Type B pancreatic cell (in vitro differentiated cells): ENCODE results near the gene SPATS2. TPM values are rescaled to one million over a fixed set of nuclear protein-coding genes. Genes with fewer than 3 reads are reported as not detected.

Experiments used
- DNase-seq: peaks from one replicate; pipeline ENCODE4 v3.0.0; 2021; ENCODE audit warnings: mixed read lengths; ENCODE audit not compliant: unreplicated experiment; ENCODE audit errors: extremely low spot score
- H3K27ac Mint-ChIP-seq: 2 replicates; pipeline ENCODE4 v1.8.0; 2021; ENCODE audit warnings: mild to moderate bottlenecking, mixed read lengths
- H3K27me3 Mint-ChIP-seq: 2 replicates; pipeline ENCODE4 v1.8.0; 2021; ENCODE audit warnings: mixed read lengths
- H3K36me3 Mint-ChIP-seq: 2 replicates; pipeline ENCODE4 v1.8.0; 2021; ENCODE audit warnings: mixed read lengths
- H3K4me1 Mint-ChIP-seq: one replicate; pipeline ENCODE4 v1.8.0; 2021; ENCODE audit warnings: mixed read lengths; ENCODE audit not compliant: unreplicated experiment
- H3K4me3 Mint-ChIP-seq: 2 replicates; pipeline ENCODE4 v1.8.0; 2021; ENCODE audit warnings: mild to moderate bottlenecking, mixed read lengths
- H3K9me3 Mint-ChIP-seq: 2 replicates; pipeline ENCODE4 v1.8.0; 2021; ENCODE audit warnings: mixed read lengths
- CTCF ChIP-seq: fragments of 200-600 bp; sonication (generic); conservative IDR thresholded peaks from 2 replicates; pipeline ENCODE4 v1.5.0; 2021; ENCODE audit warnings: antibody characterized with exemption, mild to moderate bottlenecking
- total RNA-seq: library from RNA; stranded (reverse); gene quantifications from 2 replicates; pipeline ENCODE4 v1.2.1, GENCODE V29; 2021; ENCODE audit warnings: low replicate concordance

The SPATS2 gene
- total RNA-seq, 1 donor from 2014 or later, result 40.3 TPM

- H3K36me3 Mint-ChIP-seq, result peaks cover 12% of the 10 kb centered on the region
- no peak for TF ChIP-seq CTCF
- no peak for DNase-seq
- H3K4me1 Mint-ChIP-seq, result peaks cover 7% of the 10 kb centered on the region
- H3K27ac Mint-ChIP-seq, result no peak overlapping the region
- no peaks in the 10 kb centered on the region for H3K27me3 Mint-ChIP-seq
- no peak overlapping the region for H3K4me3 Mint-ChIP-seq
- H3K9me3 Mint-ChIP-seq, result no peaks in the 10 kb centered on the region
Measured at GRCh38 chr12:49442915-49443314, 75.7 kb downstream of the SPATS2 start.

GRCh38 chr12:49446571-49446970 is 79.3 kb downstream of the SPATS2 start:
- Mint-ChIP-seq H3K36me3 (peaks cover 13% of the 10 kb centered on the region), H3K4me3 (no peak overlapping the region), H3K4me1 (peaks cover under 1% of the 10 kb centered on the region), H3K27me3 (no peaks in the 10 kb centered on the region), H3K27ac (no peak overlapping the region), H3K9me3 (peaks cover under 1% of the 10 kb centered on the region)
- no peak for DNase-seq
- no peak for TF ChIP-seq CTCF

GRCh38 chr12:49448858-49449257 is 81.6 kb downstream of the SPATS2 start:
- no peaks in the 10 kb centered on the region for H3K27me3 Mint-ChIP-seq
- H3K9me3 Mint-ChIP-seq, result peaks cover 6% of the 10 kb centered on the region
- DNase-seq, result no peak
- TF ChIP-seq CTCF, result no peak
- no peak overlapping the region for H3K4me3 Mint-ChIP-seq
- H3K27ac Mint-ChIP-seq, result no peak overlapping the region
- H3K4me1 Mint-ChIP-seq, result peaks cover 5% of the 10 kb centered on the region
- H3K36me3 Mint-ChIP-seq, result peaks cover 10% of the 10 kb centered on the region

GRCh38 chr12:49451468-49452259 is 84.4 kb downstream of the SPATS2 start:
- peak overlapping the region; percentile 26 for H3K4me3 Mint-ChIP-seq
- H3K27me3 Mint-ChIP-seq, result no peaks in the 10 kb centered on the region
- peak overlapping the region; percentile 54 for H3K27ac Mint-ChIP-seq
- peaks cover 6% of the 10 kb centered on the region for H3K9me3 Mint-ChIP-seq
- H3K36me3 Mint-ChIP-seq, result peaks cover 11% of the 10 kb centered on the region
- TF ChIP-seq CTCF, result no peak
- DNase-seq, result no peak
- H3K4me1 Mint-ChIP-seq, result peaks cover 12% of the 10 kb centered on the region

GRCh38 chr12:49455501-49455900 is 88.2 kb downstream of the SPATS2 start:
- H3K27ac Mint-ChIP-seq, result peak overlapping the region; percentile 50
- no peak for TF ChIP-seq CTCF
- peaks cover 6% of the 10 kb centered on the region for H3K9me3 Mint-ChIP-seq
- peaks cover 13% of the 10 kb centered on the region for H3K36me3 Mint-ChIP-seq
- no peak overlapping the region for H3K4me3 Mint-ChIP-seq
- no peaks in the 10 kb centered on the region for H3K27me3 Mint-ChIP-seq
- DNase-seq, result no peak
- peaks cover 17% of the 10 kb centered on the region for H3K4me1 Mint-ChIP-seq
